HTERT RPE-1 (cell line): ENCODE data around the gene PLBD2.
"Not testable (repeated sequence)": the region's sequence is repeated elsewhere in the genome, so short reads cannot be mapped to it uniquely, and the experiment has no call there.

Experiments used
- in situ Hi-C: fragments of 300-500 bp; cut with MboI; formaldehyde crosslinking; loops from 4 replicates; pipeline ENCODE4 v1.14.3; 2020; ENCODE audit warnings: low sequenced_read_pairs

The PLBD2 gene

DNA sequence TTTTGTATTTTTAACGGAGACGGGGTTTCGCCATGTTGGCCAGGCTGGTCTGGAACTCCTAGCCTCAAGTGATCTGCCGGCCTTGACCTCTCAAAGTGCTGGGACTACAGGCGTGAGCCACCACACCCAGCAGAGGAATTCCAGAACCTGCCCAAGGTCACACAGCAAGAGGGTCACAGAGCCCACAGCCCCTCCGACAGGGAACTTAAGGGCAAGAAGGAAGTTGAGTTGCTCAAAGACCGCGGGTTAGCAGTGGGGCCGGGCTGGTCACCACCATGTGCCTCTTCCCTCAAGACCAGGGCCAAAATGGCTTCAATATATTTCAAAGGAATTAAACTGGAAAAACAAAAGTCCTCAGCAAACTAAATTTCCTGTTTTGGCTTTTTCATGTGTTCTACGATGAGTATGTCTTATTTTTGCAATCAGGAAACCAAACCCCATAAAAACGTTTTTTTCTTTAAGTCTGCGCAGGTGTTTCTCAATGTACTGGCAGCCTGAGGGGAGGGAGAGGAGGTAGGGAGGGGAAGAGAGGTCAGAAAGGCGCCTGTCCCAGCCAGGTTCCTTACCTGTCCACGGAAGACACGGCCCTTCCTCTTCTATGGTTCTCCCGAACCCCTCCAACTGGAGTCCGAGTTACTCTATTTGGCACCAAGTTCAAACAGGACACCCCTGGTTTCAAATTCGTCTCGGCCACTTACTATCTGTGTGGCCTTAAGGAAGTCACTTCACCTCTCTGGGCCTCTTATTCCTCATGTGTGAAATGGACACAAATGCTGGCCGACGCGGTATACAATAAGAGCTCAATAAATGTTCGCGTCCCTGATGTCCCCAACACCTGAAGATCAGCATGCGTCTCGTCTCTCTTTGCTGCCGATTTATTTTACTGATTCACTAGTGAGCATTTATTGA lies 24.3 kb upstream of the PLBD2 start:
- in situ Hi-C loops = no loop called here

- in situ Hi-C loops = no loop called here
These were observed 23.4 kb upstream of the PLBD2 start, which contains the start of gene SLC8B1 for GRCh38 chr12:113334786-113335539. Gene SLC8B1 (minus strand): TSS chr12:113335109. CDS start chr12:113332878, 2,231 bp downstream.

GRCh38 chr12:113339540-113339939 lies 18.8 kb upstream of the PLBD2 start:
- in situ Hi-C loops = no loop called here

GRCh38 chr12:113340061-113340460 lies 18.3 kb upstream of the PLBD2 start:
- in situ Hi-C loops = no loop called here

GRCh38 chr12:113341535-113341934 lies 16.9 kb upstream of the PLBD2 start:
- in situ Hi-C loops = no loop called here

GRCh38 chr12:113345318-113345717 lies 13.1 kb upstream of the PLBD2 start:
- in situ Hi-C loops = no loop called here

DNA sequence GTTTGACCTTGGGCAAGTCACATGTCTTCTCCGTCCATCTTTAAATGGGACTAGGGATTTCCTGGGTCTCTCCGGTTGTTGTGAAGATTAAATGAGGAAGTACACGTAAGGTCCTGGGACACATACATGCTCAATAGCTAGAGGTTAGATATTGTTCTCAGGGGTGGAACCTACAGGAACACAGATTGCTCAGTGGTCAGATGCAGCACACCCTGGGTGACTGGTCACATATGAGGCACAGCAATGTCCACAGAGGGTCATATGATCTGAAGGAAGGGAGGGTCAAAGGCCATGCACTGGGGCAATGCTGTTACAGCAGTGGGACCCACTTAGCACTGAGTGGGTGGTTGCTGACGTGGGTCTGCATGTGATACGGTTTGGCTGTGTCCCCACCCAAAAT lies 12.0 kb upstream of the PLBD2 start:
- in situ Hi-C loops = no loop called here

GRCh38 chr12:113347107-113347506 lies 11.3 kb upstream of the PLBD2 start:
- in situ Hi-C loops = no loop called here

GRCh38 chr12:113347892-113348291 lies 10.5 kb upstream of the PLBD2 start:
- in situ Hi-C loops = no loop called here

DNA sequence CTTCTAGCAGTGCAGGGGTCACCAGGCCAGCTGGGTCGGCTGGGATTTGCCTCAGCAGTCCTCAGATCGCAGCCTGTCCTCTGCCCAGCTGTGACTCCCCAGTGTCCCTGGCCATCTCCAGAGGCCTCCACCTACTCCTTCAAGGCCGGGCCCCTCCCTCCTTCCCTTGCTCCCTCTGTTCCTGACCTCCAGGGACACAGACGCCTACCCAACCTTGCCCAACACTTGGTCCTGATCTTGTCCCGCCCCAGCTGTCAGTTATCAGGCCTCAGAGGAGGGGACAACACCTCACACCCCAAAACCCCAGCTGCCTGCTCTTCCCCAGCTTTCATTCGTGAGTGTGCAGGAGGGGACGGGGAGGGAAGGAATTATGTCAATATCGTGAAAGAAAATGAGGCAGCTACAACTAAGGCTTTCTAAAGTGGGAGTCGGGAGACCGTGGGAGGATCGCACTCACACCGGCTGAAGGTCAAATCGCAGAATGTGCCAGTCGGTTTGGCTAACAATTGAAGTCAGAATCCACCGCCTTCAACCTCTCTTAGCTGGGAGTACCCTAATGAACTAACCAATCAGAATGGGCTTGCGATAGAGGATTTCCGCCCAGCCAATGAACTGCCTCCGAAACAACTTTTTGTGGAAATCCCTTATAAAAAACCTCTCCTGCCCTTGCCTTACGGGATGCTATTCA lies 9.4 kb upstream of the PLBD2 start:
- in situ Hi-C loops = no loop called here

- in situ Hi-C loops = no loop called here
These were observed 7.3 kb upstream of the PLBD2 start for GRCh38 chr12:113351089-113351488.

DNA sequence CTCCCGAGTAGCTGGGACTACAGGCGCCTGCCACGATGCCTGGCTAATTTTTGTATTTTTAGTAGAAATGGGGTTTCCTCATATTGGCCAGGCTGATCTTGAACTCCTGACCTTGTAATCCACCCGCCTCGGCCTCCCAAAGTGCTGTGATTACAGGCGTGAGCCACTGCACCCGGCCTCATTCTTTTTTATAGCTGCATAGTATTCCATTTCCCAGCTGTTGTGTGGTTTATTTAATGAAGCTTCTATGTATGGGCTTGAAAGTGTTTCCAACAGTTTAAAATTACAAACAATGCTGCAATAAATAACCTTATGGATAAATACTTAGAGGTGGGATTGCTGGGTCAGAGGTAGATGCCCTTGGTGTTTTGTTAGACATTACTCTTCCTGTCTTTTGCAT lies 4.2 kb upstream of the PLBD2 start:
- in situ Hi-C loops = not testable (repeated sequence)

- in situ Hi-C loops = no loop called here
These were observed 949 bp downstream of the PLBD2 start for GRCh38 chr12:113359133-113359938.

- in situ Hi-C loops = no loop called here
These were observed 1.8 kb downstream of the PLBD2 start for GRCh38 chr12:113359939-113360748.

- in situ Hi-C loops = no loop called here
These were observed 3.4 kb downstream of the PLBD2 start for GRCh38 chr12:113361574-113362370.

GRCh38 chr12:113364698-113365097 lies 6.3 kb downstream of the PLBD2 start:
- in situ Hi-C loops = no loop called here

- in situ Hi-C loops = no loop called here
These were observed 7.4 kb downstream of the PLBD2 start for GRCh38 chr12:113365639-113366395.

DNA sequence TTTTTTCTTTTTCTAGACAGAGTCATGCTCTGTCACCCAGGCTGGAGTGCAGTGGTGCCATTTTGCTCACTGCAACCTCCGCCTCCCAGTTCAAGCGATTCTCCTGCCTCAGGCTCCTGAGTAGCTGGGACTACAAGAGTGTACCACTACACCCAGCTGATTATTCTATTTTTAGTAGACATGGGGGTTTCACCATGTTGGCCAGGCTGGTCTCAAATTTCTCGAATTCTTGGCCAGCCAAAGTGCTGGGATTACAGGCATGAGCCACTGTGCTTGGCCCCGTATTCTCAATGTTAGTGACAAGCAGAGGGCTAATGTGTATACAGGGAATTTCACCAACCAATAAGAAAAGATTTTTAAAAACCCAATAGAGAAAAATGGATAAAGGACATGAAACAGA lies 8.4 kb downstream of the PLBD2 start:
- in situ Hi-C loops = no loop called here
